HEK293 (cell line): ENCODE data around the gene COL19A1.
A peak's percentile ranks its signal among the peaks of the same experiment; 100 is the strongest.

Source experiments
- CTCF ChIA-PET: fragments of 350-600 bp; formaldehyde crosslinking; extraction: SDS; loops from one replicate; lab custom pipeline; 2021; ENCODE audit warnings: antibody characterized with exemption; lab: Yijun Ruan, JAX
- POLR2A ChIA-PET: fragments of 300-600 bp; formaldehyde crosslinking; extraction: SDS; loops from one replicate; lab custom pipeline; 2020; ENCODE audit warnings: antibody characterized with exemption, inconsistent platforms; lab: Yijun Ruan, JAX
- H3K27ac ChIP-seq: fragments of 200-500 bp; sonication (Bioruptor generic); 2 replicates; pipeline ENCODE4 v1.5.1; 2014; ENCODE audit warnings: low read depth, low read length, control low read depth, inconsistent platforms; ENCODE audit errors: extremely low read depth
- H3K36me3 ChIP-seq, 2 experiments: fragments of 200-500 bp in 1 of 2; sonication (Bioruptor generic) in 1 of 2; 1 replicate in 1 of 2; 2 replicates in 1 of 2; pipeline ENCODE4 v1.5.1; 2014 to 2017; ENCODE audit warnings: inconsistent platforms in 2 of 2, low read length in 2 of 2; ENCODE audit not compliant: control insufficient read depth in 2 of 2, insufficient read depth in 1 of 2
- H3K4me1 ChIP-seq: fragments of 200-500 bp; sonication (Bioruptor generic); 2 replicates; pipeline ENCODE4 v1.5.1; 2014; ENCODE audit warnings: mild to moderate bottlenecking, low read length, inconsistent platforms; ENCODE audit not compliant: control insufficient read depth, insufficient read depth
- H3K4me3 ChIP-seq: 2 replicates; pipeline ENCODE4 v1.5.1; 2011; ENCODE audit warnings: low read depth, mild to moderate bottlenecking, control low read depth, low read length, moderate library complexity
- H3K9me3 ChIP-seq: fragments of 200-500 bp; sonication (Bioruptor generic); 2 replicates; pipeline ENCODE4 v1.5.1; 2014; ENCODE audit warnings: low read depth, low read length, inconsistent platforms; ENCODE audit not compliant: control insufficient read depth, insufficient read depth
- REPIN1 ChIP-seq: fragments of 450-650 bp; formaldehyde crosslinking; IDR thresholded peaks from 2 replicates; pipeline ENCODE4 v1.5.1; 2017; ENCODE audit warnings: missing biosample characterization, missing genetic modification characterization, low read depth
- SALL2 ChIP-seq: fragments of 450-650 bp; formaldehyde crosslinking; IDR thresholded peaks from 2 replicates; pipeline ENCODE4 v1.5.0; 2017; ENCODE audit warnings: missing biosample characterization, mild to moderate bottlenecking, missing genetic modification characterization, borderline replicate concordance
- SCRT2 ChIP-seq: fragments of 450-650 bp; formaldehyde crosslinking; IDR thresholded peaks from 2 replicates; pipeline ENCODE4 v1.5.1; 2016; ENCODE audit warnings: missing biosample characterization, missing genetic modification characterization
- ZBTB11 ChIP-seq: fragments of 450-650 bp; formaldehyde crosslinking; conservative IDR thresholded peaks from 2 replicates; pipeline ENCODE4 v1.5.1; 2016; ENCODE audit warnings: low read depth, missing biosample characterization, missing genetic modification characterization
- ZBTB21 ChIP-seq: fragments of 450-650 bp; formaldehyde crosslinking; IDR thresholded peaks from 2 replicates; pipeline ENCODE4 v1.5.1; 2017; ENCODE audit warnings: missing biosample characterization, missing genetic modification characterization
- ZNF146 ChIP-seq: fragments of 450-650 bp; formaldehyde crosslinking; IDR thresholded peaks from 2 replicates; pipeline ENCODE4 v1.5.1; 2016; ENCODE audit warnings: missing biosample characterization, missing genetic modification characterization
- ZNF280D ChIP-seq: fragments of 450-650 bp; formaldehyde crosslinking; IDR thresholded peaks from 2 replicates; pipeline ENCODE4 v1.5.1; 2016; ENCODE audit warnings: missing biosample characterization, missing genetic modification characterization
- ZNF354C ChIP-seq: fragments of 450-650 bp; formaldehyde crosslinking; IDR thresholded peaks from 2 replicates; pipeline ENCODE4 v1.5.1; 2016; ENCODE audit warnings: missing biosample characterization, missing genetic modification characterization, low read depth, borderline replicate concordance
- ZNF555 ChIP-seq: fragments of 450-650 bp; formaldehyde crosslinking; conservative IDR thresholded peaks from 2 replicates; pipeline ENCODE4 v1.5.1; 2017; ENCODE audit warnings: missing biosample characterization, mild to moderate bottlenecking, missing genetic modification characterization, inconsistent platforms
- ZNF560 ChIP-seq: fragments of 450-650 bp; formaldehyde crosslinking; IDR thresholded peaks from 2 replicates; pipeline ENCODE4 v1.5.1; 2017; ENCODE audit warnings: missing biosample characterization, missing genetic modification characterization, borderline replicate concordance
- ZNF639 ChIP-seq: fragments of 450-650 bp; formaldehyde crosslinking; IDR thresholded peaks from 2 replicates; pipeline ENCODE4 v1.5.1; 2016; ENCODE audit warnings: missing biosample characterization, missing genetic modification characterization
- ZNF747 ChIP-seq: fragments of 450-650 bp; formaldehyde crosslinking; IDR thresholded peaks from 2 replicates; pipeline ENCODE4 v1.5.1; 2016; ENCODE audit warnings: missing biosample characterization, missing genetic modification characterization

The COL19A1 gene

GRCh38 chr6:70142034-70142433 is 275.7 kb downstream of the COL19A1 start:
- Histone ChIP-seq H3K4me1 (no peaks in the 10 kb centered on the region), H3K9me3 (no peaks in the 10 kb centered on the region), H3K36me3 (no peaks in the 10 kb centered on the region), H3K4me3 (no peak overlapping the region), H3K27ac (no peak overlapping the region)
- ChIA-PET POLR2A (no interaction called here), CTCF (interaction anchor here (1.0 kb wide), 1 partner anchor 25 kb away, joined by 3 read pairs; no protein-coding TSS in a partner anchor)
- no peak for TF ChIP-seq ZNF280D (tag by site-specific recombination)
- TF ChIP-seq ZNF560 (tag by site-specific recombination) = no peak
- TF ChIP-seq ZBTB21 (tag by site-specific recombination) = no peak
- TF ChIP-seq ZNF555 = no peak
- TF ChIP-seq ZBTB11 (tag by site-specific recombination) = no peak

GRCh38 chr6:70145178-70145577 is 278.8 kb downstream of the COL19A1 start:
- no peak overlapping the region for H3K27ac ChIP-seq
- CTCF ChIA-PET = no interaction called here

GRCh38 chr6:70149209-70149788 is 282.9 kb downstream of the COL19A1 start:
- ChIA-PET CTCF (interaction anchor here (1.6 kb wide), 1 partner anchor 17 kb away, joined by 14 read pairs; no protein-coding TSS in a partner anchor), POLR2A (no interaction called here)
- peaks cover 4% of the 10 kb centered on the region; the same call in 1 of the 2 replicates for H3K4me1 ChIP-seq
- no peaks in the 10 kb centered on the region for H3K36me3 ChIP-seq
- H3K27ac ChIP-seq = no peak overlapping the region
- H3K4me3 ChIP-seq = no peak overlapping the region
- H3K9me3 ChIP-seq = no peaks in the 10 kb centered on the region
- TF ChIP-seq SCRT2 = peak; percentile 56
- TF ChIP-seq REPIN1 (tag by site-specific recombination) = no peak

More at GRCh38 chr6:70145178-70145577, 278.8 kb downstream of the COL19A1 start:
- Histone ChIP-seq H3K4me3 (no peak overlapping the region), H3K4me1 (no peaks in the 10 kb centered on the region), H3K9me3 (no peaks in the 10 kb centered on the region), H3K36me3 (no peaks in the 10 kb centered on the region)
- POLR2A ChIA-PET = no interaction called here
- no peak for TF ChIP-seq ZNF354C (tag by site-specific recombination)
- TF ChIP-seq ZNF747 (tag by site-specific recombination) = no peak
- no peak for TF ChIP-seq ZNF639
- no peak for TF ChIP-seq SALL2 (tag by site-specific recombination)
- TF ChIP-seq ZNF146 (tag by site-specific recombination) = peak; percentile 87
